Measurements from ENCODE around the gene ESAM. TPM values are rescaled to one million over a fixed set of nuclear protein-coding genes. Genes with fewer than 3 reads are reported as not detected.

ESAM gene
- polyA plus RNA-seq, 1 donor (not counting 4 experiments of a cell fraction or from before 2014, with no cell fraction given), result 0.04 TPM

DNA sequence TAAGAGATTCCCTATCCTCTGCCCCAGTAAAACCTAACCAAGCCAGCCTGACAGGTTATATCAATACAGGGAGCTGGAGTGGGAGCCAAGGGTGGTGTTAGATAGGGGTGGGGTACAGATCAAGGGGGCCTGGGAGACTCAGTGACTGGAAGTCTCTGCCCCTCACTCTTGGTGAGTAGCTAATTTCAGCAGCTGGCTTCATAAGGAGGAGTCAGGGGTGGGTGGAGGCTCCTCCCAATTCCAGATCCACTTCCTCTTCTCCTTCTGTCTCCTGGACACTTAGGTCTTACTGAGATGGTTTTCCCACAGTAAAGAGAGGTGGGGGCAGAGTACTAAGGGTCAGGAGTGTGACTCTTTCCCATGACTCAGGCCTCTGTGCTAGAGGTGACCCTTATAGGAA is 8.9 kb downstream of the ESAM start:
- H3K9me1 ChIP-seq (ENCODE audit: control insufficient read depth, extremely low read depth, insufficient read depth, low read length), result no peaks in the 10 kb centered on the region
- no peak overlapping the region for H3K27ac ChIP-seq (ENCODE audit: control insufficient read depth, insufficient read depth, low read length)
- H4K20me1 ChIP-seq (ENCODE audit: control insufficient read depth, extremely low read depth, insufficient read depth, low read length), result no peaks in the 10 kb centered on the region
- no peak overlapping the region for H3K4me3 ChIP-seq (ENCODE audit: control insufficient read depth in 2 of 3, extremely low read depth in 1 of 3, insufficient read depth in 2 of 3, low read depth in 1 of 3, low read length in 3 of 3)
- H2AFZ ChIP-seq (ENCODE audit: control insufficient read depth, low read length), result no peak overlapping the region
- H3K36me3 ChIP-seq (ENCODE audit: control insufficient read depth in 2 of 2, extremely low read depth in 1 of 2, insufficient read depth in 2 of 2, low read length in 2 of 2), result no peaks in the 10 kb centered on the region
- H3K9ac ChIP-seq (ENCODE audit: control insufficient read depth, extremely low read depth, insufficient read depth, low read length), result no peak overlapping the region
- no peaks in the 10 kb centered on the region for H3K79me2 ChIP-seq (ENCODE audit: control insufficient read depth, insufficient read depth, low read length)
- no peak for DNase-seq (ENCODE audit: low read depth, low spot score)
- dilution Hi-C loops (cut with MboI; ENCODE audit: extremely low pct_ligation_motif_present, low sequenced_read_pairs), result no loop called here
- FAIRE-seq, result no peak
- no peak overlapping the region for H3K4me2 ChIP-seq (ENCODE audit: control insufficient read depth, extremely low read depth, insufficient read depth, low read depth, low read length)
- TF ChIP-seq EZH2 (IDR thresholded peaks at IDR 0.05; ENCODE audit: low read length), result no peak
- TF ChIP-seq, protein P1, sequence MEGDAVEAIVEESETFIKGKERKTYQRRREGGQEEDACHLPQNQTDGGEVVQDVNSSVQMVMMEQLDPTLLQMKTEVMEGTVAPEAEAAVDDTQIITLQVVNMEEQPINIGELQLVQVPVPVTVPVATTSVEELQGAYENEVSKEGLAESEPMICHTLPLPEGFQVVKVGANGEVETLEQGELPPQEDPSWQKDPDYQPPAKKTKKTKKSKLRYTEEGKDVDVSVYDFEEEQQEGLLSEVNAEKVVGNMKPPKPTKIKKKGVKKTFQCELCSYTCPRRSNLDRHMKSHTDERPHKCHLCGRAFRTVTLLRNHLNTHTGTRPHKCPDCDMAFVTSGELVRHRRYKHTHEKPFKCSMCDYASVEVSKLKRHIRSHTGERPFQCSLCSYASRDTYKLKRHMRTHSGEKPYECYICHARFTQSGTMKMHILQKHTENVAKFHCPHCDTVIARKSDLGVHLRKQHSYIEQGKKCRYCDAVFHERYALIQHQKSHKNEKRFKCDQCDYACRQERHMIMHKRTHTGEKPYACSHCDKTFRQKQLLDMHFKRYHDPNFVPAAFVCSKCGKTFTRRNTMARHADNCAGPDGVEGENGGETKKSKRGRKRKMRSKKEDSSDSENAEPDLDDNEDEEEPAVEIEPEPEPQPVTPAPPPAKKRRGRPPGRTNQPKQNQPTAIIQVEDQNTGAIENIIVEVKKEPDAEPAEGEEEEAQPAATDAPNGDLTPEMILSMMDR (optimal IDR thresholded peaks at IDR 0.05 in 1 of 3, IDR thresholded peaks at IDR 0.05 in 1 of 3, conservative IDR thresholded peaks at IDR 0.05 in 1 of 3; ENCODE audit: extremely low read depth in 1 of 3, insufficient read depth in 2 of 3, low read length in 3 of 3), result no peak
- no peaks in the 10 kb centered on the region for H3K9me3 ChIP-seq (ENCODE audit: control insufficient read depth, low read depth, low read length)
- H3K4me1 ChIP-seq (ENCODE audit: control insufficient read depth, extremely low read depth, insufficient read depth, low read length), result peaks cover 2% of the 10 kb centered on the region
- peaks cover 62% of the 10 kb centered on the region for H3K27me3 ChIP-seq (ENCODE audit: control insufficient read depth, extremely low read depth, insufficient read depth, low read length)

DNA sequence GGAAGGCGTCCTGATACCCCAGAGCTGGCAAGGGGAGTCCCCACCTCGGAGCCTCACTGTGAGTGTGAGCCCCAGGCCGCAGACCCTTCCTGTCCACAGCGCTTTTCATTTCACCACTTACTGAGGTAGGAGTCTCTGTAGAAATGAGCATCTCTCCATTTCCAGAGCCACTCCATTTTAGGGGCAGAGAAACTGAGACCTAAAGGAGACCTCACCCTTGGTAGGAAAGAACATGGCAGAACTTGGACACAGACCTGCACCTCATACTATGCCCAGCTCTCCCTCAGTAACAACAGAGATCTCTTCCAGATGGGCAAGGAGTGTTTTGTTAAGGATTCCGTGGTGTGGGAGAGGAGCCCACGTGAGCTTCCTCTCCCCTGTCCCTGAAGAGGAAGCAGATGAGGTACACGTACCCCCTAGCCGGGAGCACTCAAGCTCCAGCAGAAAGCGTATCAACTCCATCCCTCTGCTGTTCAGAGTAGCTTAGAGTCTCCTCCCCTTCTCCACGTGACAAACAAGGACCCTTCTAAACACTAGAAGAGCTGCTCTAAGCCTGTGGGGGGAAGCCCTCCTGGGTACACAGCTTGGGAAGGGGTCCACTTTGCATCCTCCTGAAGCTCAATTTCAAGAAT is 9.5 kb downstream of the ESAM start:
- H3K4me1 ChIP-seq (ENCODE audit: control insufficient read depth, extremely low read depth, insufficient read depth, low read length), result no peaks in the 10 kb centered on the region

More for the DNA sequence above, 9.5 kb downstream of the ESAM start:
- FAIRE-seq, result no peak
- H3K9me1 ChIP-seq (ENCODE audit: control insufficient read depth, extremely low read depth, insufficient read depth, low read length), result no peaks in the 10 kb centered on the region
- dilution Hi-C loops (cut with MboI; ENCODE audit: extremely low pct_ligation_motif_present, low sequenced_read_pairs), result no loop called here
- TF ChIP-seq, protein P1 (optimal IDR thresholded peaks at IDR 0.05 in 1 of 3, IDR thresholded peaks at IDR 0.05 in 1 of 3, conservative IDR thresholded peaks at IDR 0.05 in 1 of 3; ENCODE audit: extremely low read depth in 1 of 3, insufficient read depth in 2 of 3, low read length in 3 of 3), result no peak
- TF ChIP-seq EZH2 (IDR thresholded peaks at IDR 0.05; ENCODE audit: low read length), result no peak
- H3K27ac ChIP-seq (ENCODE audit: control insufficient read depth, insufficient read depth, low read length), result no peak overlapping the region
- H3K79me2 ChIP-seq (ENCODE audit: control insufficient read depth, insufficient read depth, low read length), result no peaks in the 10 kb centered on the region
- no peak overlapping the region for H3K4me3 ChIP-seq (ENCODE audit: control insufficient read depth in 2 of 3, extremely low read depth in 1 of 3, insufficient read depth in 2 of 3, low read depth in 1 of 3, low read length in 3 of 3)
- DNase-seq (ENCODE audit: low read depth, low spot score), result no peak
- H3K9me3 ChIP-seq (ENCODE audit: control insufficient read depth, low read depth, low read length), result no peaks in the 10 kb centered on the region
- no peak overlapping the region for H3K4me2 ChIP-seq (ENCODE audit: control insufficient read depth, extremely low read depth, insufficient read depth, low read depth, low read length)
- H3K36me3 ChIP-seq (ENCODE audit: control insufficient read depth in 2 of 2, extremely low read depth in 1 of 2, insufficient read depth in 2 of 2, low read length in 2 of 2), result no peaks in the 10 kb centered on the region
- no peaks in the 10 kb centered on the region for H4K20me1 ChIP-seq (ENCODE audit: control insufficient read depth, extremely low read depth, insufficient read depth, low read length)
- H3K9ac ChIP-seq (ENCODE audit: control insufficient read depth, extremely low read depth, insufficient read depth, low read length), result no peak overlapping the region
- H2AFZ ChIP-seq (ENCODE audit: control insufficient read depth, low read length), result no peak overlapping the region
- H3K27me3 ChIP-seq (ENCODE audit: control insufficient read depth, extremely low read depth, insufficient read depth, low read length), result peaks cover 56% of the 10 kb centered on the region
